ENCODE results near the gene BMP4. TPM values are rescaled to one million over a fixed set of nuclear protein-coding genes. Genes with fewer than 3 reads are reported as not detected.

BMP4 gene
- total and polyA plus RNA-seq, 8 donors, result 10.3 to 76.4 (median 18.9) TPM

GRCh38 chr14:53929871-53930715, 26.5 kb downstream of the BMP4 start:
- peak in 1 of 2 donors; percentile 45 for DNase-seq
- 58 to 67% (median 60%) methylated on average over 2 of the region's 2 CpGs for WGBS, 5 donors
- H3K27ac ChIP-seq, result no peak overlapping the region
- no peaks in the 10 kb centered on the region for H3K36me3 ChIP-seq
- H3K9me3 ChIP-seq, result no peaks in the 10 kb centered on the region
- intact Hi-C loops (cut with DNase I; ENCODE audit: low total_unique reads), result no loop called here
- no peaks in the 10 kb centered on the region for H3K27me3 ChIP-seq
- no peak overlapping the region for H3K4me3 ChIP-seq
- no peaks in the 10 kb centered on the region for H3K4me1 ChIP-seq
- peak in 3 of 7 experiments; percentile 28 to 43 (median 36) for TF ChIP-seq CTCF (IDR thresholded peaks at IDR 0.05)
- TF ChIP-seq POLR2A (IDR thresholded peaks at IDR 0.05), result no peak

GRCh38 chr14:53927171-53927570, 29.5 kb downstream of the BMP4 start:
- H3K4me1 ChIP-seq, result no peaks in the 10 kb centered on the region
- DNase-seq, result no peak
- WGBS, 5 donors, result 62 to 74% (median 64%) methylated on average over 5 of the region's 5 CpGs
- no peaks in the 10 kb centered on the region for H3K9me3 ChIP-seq
- intact Hi-C loops (cut with DNase I; ENCODE audit: low total_unique reads), result no loop called here
- no peak overlapping the region for H3K27ac ChIP-seq
- H3K4me3 ChIP-seq, result no peak overlapping the region
- no peak for TF ChIP-seq POLR2AphosphoS5 (IDR thresholded peaks at IDR 0.05)
- no peak for TF ChIP-seq CTCF (IDR thresholded peaks at IDR 0.05)
- no peak for TF ChIP-seq EP300 (IDR thresholded peaks at IDR 0.05)
- no peak for TF ChIP-seq POLR2A (IDR thresholded peaks at IDR 0.05)
- H3K27me3 ChIP-seq, result no peaks in the 10 kb centered on the region
- no peaks in the 10 kb centered on the region for H3K36me3 ChIP-seq

GRCh38 chr14:53925201-53925766, 31.3 kb downstream of the BMP4 start:
- intact Hi-C loops (cut with DNase I; ENCODE audit: low total_unique reads), result no loop called here
- whole genome bisulfite sequencing, 5 donors, result 86 to 91% (median 88%) methylated on average over 6 of the region's 6 CpGs
- no peak for DNase-seq
- Histone ChIP-seq H3K4me1 (no peaks in the 10 kb centered on the region), H3K36me3 (no peaks in the 10 kb centered on the region), H3K4me3 (no peak overlapping the region), H3K27ac (no peak overlapping the region), H3K27me3 (no peaks in the 10 kb centered on the region), H3K9me3 (no peaks in the 10 kb centered on the region)
- no peak for TF ChIP-seq CTCF (IDR thresholded peaks at IDR 0.05)
- no peak for TF ChIP-seq EP300 (IDR thresholded peaks at IDR 0.05)

GRCh38 chr14:53924753-53925152, 31.9 kb downstream of the BMP4 start:
- peak in 1 of 2 donors; percentile 29 for DNase-seq
- H3K4me3 ChIP-seq, result no peak overlapping the region
- H3K27me3 ChIP-seq, result no peaks in the 10 kb centered on the region
- H3K36me3 ChIP-seq, result no peaks in the 10 kb centered on the region
- H3K9me3 ChIP-seq, result no peaks in the 10 kb centered on the region
- no peaks in the 10 kb centered on the region for H3K4me1 ChIP-seq
- intact Hi-C loops (cut with DNase I; ENCODE audit: low total_unique reads), result no loop called here
- no peak overlapping the region for H3K27ac ChIP-seq
- 4 to 23% (median 14%) methylated on average over 4 of the region's 4 CpGs for WGBS, 5 donors
- TF ChIP-seq EP300 (IDR thresholded peaks at IDR 0.05), result no peak
- TF ChIP-seq POLR2A (IDR thresholded peaks at IDR 0.05), result no peak
- TF ChIP-seq CTCF (IDR thresholded peaks at IDR 0.05), result no peak
- no peak for TF ChIP-seq POLR2AphosphoS5 (IDR thresholded peaks at IDR 0.05)

Measured in stomach (tissue), 9 donors.